ENCODE results near the gene XKR3. TPM values are rescaled to one million over a fixed set of nuclear protein-coding genes. Genes with fewer than 3 reads are reported as not detected.
"Not testable (repeated sequence)": the region's sequence is repeated elsewhere in the genome, so short reads cannot be mapped to it uniquely, and the experiment has no call there.

Gene XKR3
- total RNA-seq, 1 experiment from 2014 or later = not detected

- Histone ChIP-seq H3K9me2 (replicated peaks; ENCODE audit: low read length) (no peaks in the 10 kb centered on the region), H3K9me3 (ENCODE audit: low read length) (no peaks in the 10 kb centered on the region), H3K4me1 (ENCODE audit: insufficient read depth, low read length) (no peaks in the 10 kb centered on the region), H3F3A (ENCODE audit: low read length, unreplicated experiment) (no peaks in the 10 kb centered on the region), H3K27ac (ENCODE audit: low read length) (no peak overlapping the region), H4K20me1 (ENCODE audit: low read length) (no peaks in the 10 kb centered on the region), H3K4me2 (ENCODE audit: low read length) (no peak overlapping the region), H3K36me3 (ENCODE audit: low read depth, low read length) (no peaks in the 10 kb centered on the region), H3K27me3 (ENCODE audit: low read length) (no peaks in the 10 kb centered on the region), H3K4me3 (ENCODE audit: low read length) (no peak overlapping the region), H2AFZ (ENCODE audit: low read length) (no peak overlapping the region), H3K9ac (ENCODE audit: low read length) (no peak overlapping the region), H3K79me2 (ENCODE audit: low read length) (no peaks in the 10 kb centered on the region)
- ChIA-PET POLR2A (ENCODE audit: unreplicated experiment) (no interaction called here), CTCF (no interaction called here)
- DNase-seq = no peak
- no peak for TF ChIP-seq EZH2phosphoT487 (IDR thresholded peaks at IDR 0.05; ENCODE audit: borderline replicate concordance, low read length)
- no peak for TF ChIP-seq CTCF (conservative IDR thresholded peaks at IDR 0.05; ENCODE audit: low read depth, low read length)
- TF ChIP-seq EZH2 (IDR thresholded peaks at IDR 0.05; ENCODE audit: low read length, unreplicated experiment) = no peak
- no TSS peak for BruUV-seq (replicated peaks)
- no peak for ATAC-seq
- intact Hi-C loops (cut with micrococcal nuclease) = no loop called here
These were observed 29.4 kb upstream of the XKR3 start for GRCh38 chr22:16854631-16855030.

- POLR2A ChIA-PET (ENCODE audit: unreplicated experiment); CTCF ChIA-PET: not testable (repeated sequence)
These were observed 26.2 kb upstream of the XKR3 start for GRCh38 chr22:16851268-16851996.

GRCh38 chr22:16847271-16847670 lies 22.1 kb upstream of the XKR3 start:
- Histone ChIP-seq H3K27me3 (ENCODE audit: low read length) (no peaks in the 10 kb centered on the region), H3K9me2 (replicated peaks; ENCODE audit: low read length) (no peaks in the 10 kb centered on the region), H3K4me2 (ENCODE audit: low read length) (no peak overlapping the region), H3K27ac (ENCODE audit: low read length) (no peak overlapping the region), H3K9ac (ENCODE audit: low read length) (no peak overlapping the region), H3K36me3 (ENCODE audit: low read depth, low read length) (no peaks in the 10 kb centered on the region), H3F3A (ENCODE audit: low read length, unreplicated experiment) (no peaks in the 10 kb centered on the region), H2AFZ (ENCODE audit: low read length) (no peak overlapping the region), H3K4me3 (ENCODE audit: low read length) (no peak overlapping the region), H3K4me1 (ENCODE audit: insufficient read depth, low read length) (no peaks in the 10 kb centered on the region), H4K20me1 (ENCODE audit: low read length) (no peaks in the 10 kb centered on the region), H3K79me2 (ENCODE audit: low read length) (no peaks in the 10 kb centered on the region), H3K9me3 (ENCODE audit: low read length) (0 out of 2 replicates have a peak, but pooled peaks cover 11% of the 10 kb centered on the region)
- ATAC-seq = no peak
- no peak for TF ChIP-seq CTCF (conservative IDR thresholded peaks at IDR 0.05; ENCODE audit: low read depth, low read length)
- TF ChIP-seq EZH2 (IDR thresholded peaks at IDR 0.05; ENCODE audit: low read length, unreplicated experiment) = no peak
- no peak for TF ChIP-seq EZH2phosphoT487 (IDR thresholded peaks at IDR 0.05; ENCODE audit: borderline replicate concordance, low read length)
- no TSS peak for BruUV-seq (replicated peaks)
- ChIA-PET CTCF (no interaction called here), POLR2A (ENCODE audit: unreplicated experiment) (no interaction called here)
- no peak for DNase-seq
- intact Hi-C loops (cut with micrococcal nuclease) = no loop called here

More at GRCh38 chr22:16851268-16851996, 26.2 kb upstream of the XKR3 start:
- H3K9me3 ChIP-seq (ENCODE audit: low read length); ATAC-seq; H3K4me1 ChIP-seq (ENCODE audit: insufficient read depth, low read length); intact Hi-C loops (cut with micrococcal nuclease); H4K20me1 ChIP-seq (ENCODE audit: low read length); H3K4me3 ChIP-seq (ENCODE audit: low read length); BruUV-seq (replicated peaks); H3K27ac ChIP-seq (ENCODE audit: low read length); H3F3A ChIP-seq (ENCODE audit: low read length, unreplicated experiment); H3K79me2 ChIP-seq (ENCODE audit: low read length); DNase-seq; H3K27me3 ChIP-seq (ENCODE audit: low read length); H3K4me2 ChIP-seq (ENCODE audit: low read length); H3K9ac ChIP-seq (ENCODE audit: low read length); H3K9me2 ChIP-seq (replicated peaks; ENCODE audit: low read length); H3K36me3 ChIP-seq (ENCODE audit: low read depth, low read length); H2AFZ ChIP-seq (ENCODE audit: low read length): not testable (repeated sequence)
